Measurements from ENCODE around the gene NBPF1.
"Not testable (repeated sequence)": the region's sequence is repeated elsewhere in the genome, so short reads cannot be mapped to it uniquely, and the experiment has no call there.

NBPF1 gene

GRCh38 chr1:16613185-16614147 is at the start of gene NBPF1:
TSS of gene NBPF1 (minus strand) at chr1:16613564.
- H3K27ac ChIP-seq: peak within 1 kb of the TSS; percentile 71
- TF ChIP-seq ZFX (IDR thresholded peaks at IDR 0.05; ENCODE audit: borderline replicate concordance) (no peak), CTCF (IDR thresholded peaks at IDR 0.05) (peak; percentile 25; the same call in 1 of the 2 replicates)

GRCh38 chr1:16658234-16658633 is 44.9 kb upstream of the NBPF1 start:
- not testable (repeated sequence) for H3K27ac ChIP-seq

GRCh38 chr1:16656981-16657683 is 43.8 kb upstream of the NBPF1 start:
- not testable (repeated sequence) for H3K27ac ChIP-seq

- H3K27ac ChIP-seq: not testable (repeated sequence)
These were observed 43.2 kb upstream of the NBPF1 start for GRCh38 chr1:16656574-16656973.

- not testable (repeated sequence) for H3K27ac ChIP-seq
These were observed 38.2 kb upstream of the NBPF1 start for GRCh38 chr1:16651560-16651959.

- not testable (repeated sequence) for H3K27ac ChIP-seq
These were observed 36.6 kb upstream of the NBPF1 start for GRCh38 chr1:16649960-16650359.

GRCh38 chr1:16649390-16649789 is 36.0 kb upstream of the NBPF1 start:
- H3K27ac ChIP-seq: not testable (repeated sequence)

GRCh38 chr1:16648756-16649155 is 35.4 kb upstream of the NBPF1 start:
- not testable (repeated sequence) for H3K27ac ChIP-seq

GRCh38 chr1:16648250-16648649 is 34.9 kb upstream of the NBPF1 start:
- H3K27ac ChIP-seq: not testable (repeated sequence)

- not testable (repeated sequence) for H3K27ac ChIP-seq
These were observed 34.1 kb upstream of the NBPF1 start for GRCh38 chr1:16647179-16648176.

- not testable (repeated sequence) for H3K27ac ChIP-seq
These were observed 33.4 kb upstream of the NBPF1 start for GRCh38 chr1:16646716-16647115.

- H3K27ac ChIP-seq: not testable (repeated sequence)
These were observed 32.8 kb upstream of the NBPF1 start for GRCh38 chr1:16646061-16646664.

GRCh38 chr1:16645271-16646060 is 32.1 kb upstream of the NBPF1 start:
- peak overlapping the region; percentile 77 for H3K27ac ChIP-seq

Measured in 22Rv1 (cell line).